ENCODE results near the gene CLCN4.

DNA sequence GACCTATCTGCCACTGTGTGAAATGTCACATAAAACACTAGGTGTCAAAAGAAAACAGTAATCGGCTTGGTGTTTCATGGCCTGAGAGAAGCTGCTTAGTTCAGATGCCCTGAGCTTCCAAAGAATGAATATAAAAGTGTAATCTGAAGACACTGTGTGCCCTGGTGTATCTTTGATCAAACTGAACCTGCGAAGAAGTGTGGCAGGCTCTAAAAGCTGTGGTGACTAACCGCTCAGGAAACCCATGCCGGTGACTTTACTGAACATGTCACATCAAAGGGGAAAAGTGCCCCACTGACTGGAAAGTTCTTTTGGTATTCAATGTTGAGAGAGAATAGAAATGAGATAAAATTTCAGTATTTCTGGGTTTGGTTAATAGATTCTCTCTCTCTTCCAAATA, 89.1 kb downstream of the CLCN4 start:
- TF ChIP-seq, protein P1, sequence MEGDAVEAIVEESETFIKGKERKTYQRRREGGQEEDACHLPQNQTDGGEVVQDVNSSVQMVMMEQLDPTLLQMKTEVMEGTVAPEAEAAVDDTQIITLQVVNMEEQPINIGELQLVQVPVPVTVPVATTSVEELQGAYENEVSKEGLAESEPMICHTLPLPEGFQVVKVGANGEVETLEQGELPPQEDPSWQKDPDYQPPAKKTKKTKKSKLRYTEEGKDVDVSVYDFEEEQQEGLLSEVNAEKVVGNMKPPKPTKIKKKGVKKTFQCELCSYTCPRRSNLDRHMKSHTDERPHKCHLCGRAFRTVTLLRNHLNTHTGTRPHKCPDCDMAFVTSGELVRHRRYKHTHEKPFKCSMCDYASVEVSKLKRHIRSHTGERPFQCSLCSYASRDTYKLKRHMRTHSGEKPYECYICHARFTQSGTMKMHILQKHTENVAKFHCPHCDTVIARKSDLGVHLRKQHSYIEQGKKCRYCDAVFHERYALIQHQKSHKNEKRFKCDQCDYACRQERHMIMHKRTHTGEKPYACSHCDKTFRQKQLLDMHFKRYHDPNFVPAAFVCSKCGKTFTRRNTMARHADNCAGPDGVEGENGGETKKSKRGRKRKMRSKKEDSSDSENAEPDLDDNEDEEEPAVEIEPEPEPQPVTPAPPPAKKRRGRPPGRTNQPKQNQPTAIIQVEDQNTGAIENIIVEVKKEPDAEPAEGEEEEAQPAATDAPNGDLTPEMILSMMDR (conservative IDR thresholded peaks at IDR 0.05), result no peak
- no peak for TF ChIP-seq ZFX (IDR thresholded peaks at IDR 0.05)

Data from C4-2B (cell line).